Measurements from ENCODE around the gene POLR3B. TPM values are rescaled to one million over a fixed set of nuclear protein-coding genes. Genes with fewer than 3 reads are reported as not detected.

Gene POLR3B
- total and polyA plus RNA-seq, 10 of the 15 experiments (the other 5 are each of a cell fraction or from before 2014, with no cell fraction given): 2.3 to 10.5 (median 8.0) TPM

- H3K36me3 ChIP-seq (ENCODE audit: control insufficient read depth in 2 of 2, insufficient read depth in 2 of 2, low read length in 1 of 2): no peaks in the 10 kb centered on the region
- peaks cover 13% of the 10 kb centered on the region for H3K79me2 ChIP-seq (ENCODE audit: control insufficient read depth, insufficient read depth, low read length)
- DNase-seq (ENCODE audit: low read depth, low spot score) (no peak), FAIRE-seq (no peak), ATAC-seq (peak; percentile 45)
- TF ChIP-seq CTCF (IDR thresholded peaks at IDR 0.05 in 2 of 3, conservative IDR thresholded peaks at IDR 0.05 in 1 of 3; ENCODE audit: control insufficient read depth in 2 of 3, extremely low read depth in 1 of 3, insufficient read depth in 1 of 3, low read depth in 3 of 3, low read length in 3 of 3) (0 out of 6 replicates have a peak, but pooled peaks of 1 of the 3 experiments have one; percentile 2), RUNX3 (IDR thresholded peaks at IDR 0.05; ENCODE audit: low read length) (no peak), SPI1 (IDR thresholded peaks at IDR 0.05; ENCODE audit: borderline replicate concordance, insufficient read depth, low read depth, low read length) (peak; percentile 51; the same call in 1 of the 2 replicates)
- WGBS (ENCODE audit: insufficient coverage, insufficient replicate concordance, low lambda C conversion rate, missing lambda C conversion rate): 26% methylated on average over 17 of the region's 17 CpGs
- no TSS peak for BruUV-seq (replicated peaks)
- H3K9ac ChIP-seq (ENCODE audit: control insufficient read depth, insufficient read depth, low read length): peak overlapping the region; percentile 87
- peak overlapping the region; percentile 81 for H3K4me2 ChIP-seq (ENCODE audit: control insufficient read depth, insufficient read depth)
- SMC1A ChIA-PET (ENCODE audit: uncharacterized antibody, unreplicated experiment): interaction anchor here (0.6 to 4.4 kb wide), 17 partner anchors 8 to 560 kb away, joined by 3 to 24 read pairs (median 3); no protein-coding TSS in a partner anchor
- CTCF ChIA-PET: interaction anchor here (0.6 to 4.4 kb wide), 27 partner anchors 9 to 560 kb away, joined by 3 to 54 read pairs (median 5); no protein-coding TSS in a partner anchor
- peak overlapping the region; percentile 89 for H3K4me3 ChIP-seq
- POLR2A ChIA-PET: interaction anchor here (0.6 to 1.5 kb wide), 6 partner anchors 25 to 1011 kb away, joined by 3 read pairs; partner anchors contain the start of gene TMEM263
- no peaks in the 10 kb centered on the region for H4K20me1 ChIP-seq (ENCODE audit: control insufficient read depth, insufficient read depth)
- no peaks in the 10 kb centered on the region for H3K9me3 ChIP-seq (replicated peaks; ENCODE audit: control insufficient read depth, insufficient read depth, low read length)
- RAD21 ChIA-PET (ENCODE audit: unreplicated experiment): interaction anchor here (0.5 to 3.0 kb wide), 18 partner anchors 15 to 1251 kb away, joined by 3 to 21 read pairs (median 4); partner anchors contain the start of gene WASHC4
- H3K27me3 ChIP-seq (replicated peaks in 1 of 2; ENCODE audit: control insufficient read depth in 2 of 2, insufficient read depth in 2 of 2, low read length in 1 of 2): no peaks in the 10 kb centered on the region
- in situ Hi-C loops (cut with MboI) (no loop called here), intact Hi-C loops (cut with micrococcal nuclease; ENCODE audit: unreplicated experiment) (loop anchor here (5.0 kb wide), 1 partner anchor 131 kb away; no protein-coding TSS in a partner anchor)
- peak overlapping the region; percentile 79 for H3K27ac ChIP-seq (ENCODE audit: control insufficient read depth, insufficient read depth)
- no peaks in the 10 kb centered on the region for H3K4me1 ChIP-seq (ENCODE audit: control insufficient read depth, insufficient read depth, low read length)
- peak overlapping the region; percentile 98 for H2AFZ ChIP-seq (ENCODE audit: control insufficient read depth, low read depth, low read length)
These were observed 1.1 kb downstream of the POLR3B start for GRCh38 chr12:106358396-106359241.

Data from GM12878 (cell line).